ENCODE measurements around the gene COMMD7.

GRCh38 chr20:32741151-32741550 is 2.1 kb downstream of the COMMD7 start:
- TF ChIP-seq CTCF (conservative IDR thresholded peaks at IDR 0.05; ENCODE audit: low read depth, low read length) = no peak
- TF ChIP-seq EZH2 (IDR thresholded peaks at IDR 0.05; ENCODE audit: borderline replicate concordance, low read depth, low read length, poor library complexity, severe bottlenecking) = no peak
